Activated naive CD4-positive, alpha-beta T cell treated with anti-CD3 and anti-CD28 coated beads, Interleukin-2, amount 50 U/mL, for 16 hours (primary cell): ENCODE results near the gene LIMS1.
"Not testable (repeated sequence)": the region's sequence is repeated elsewhere in the genome, so short reads cannot be mapped to it uniquely, and the experiment has no call there.

Source experiments
- DNase-seq: peaks from one replicate; pipeline ENCODE4 v3.0.0-alpha.2; 2020

LIMS1 gene

GRCh38 chr2:108588070-108588668, 53.9 kb downstream of the LIMS1 start:
- no peak for DNase-seq

DNA sequence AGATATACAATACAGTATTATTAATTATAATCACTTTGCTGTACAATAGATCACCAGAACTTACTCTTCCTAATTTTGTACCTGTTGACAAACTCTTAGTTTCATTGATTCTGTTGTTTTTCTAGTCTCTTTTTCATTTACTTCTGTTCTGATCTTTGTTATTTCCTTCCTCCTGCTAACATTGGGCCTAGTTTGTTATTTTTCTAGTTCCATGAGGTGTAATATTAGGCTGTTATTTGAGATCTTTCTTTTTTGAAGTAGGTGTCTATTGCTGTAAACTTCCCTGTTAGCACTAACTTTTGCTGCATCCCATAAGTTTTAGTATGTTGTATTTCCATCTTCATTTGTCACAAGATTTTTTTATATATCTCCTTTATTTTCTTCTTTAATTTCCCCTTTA, 55.1 kb downstream of the LIMS1 start:
- no peak for DNase-seq

DNA sequence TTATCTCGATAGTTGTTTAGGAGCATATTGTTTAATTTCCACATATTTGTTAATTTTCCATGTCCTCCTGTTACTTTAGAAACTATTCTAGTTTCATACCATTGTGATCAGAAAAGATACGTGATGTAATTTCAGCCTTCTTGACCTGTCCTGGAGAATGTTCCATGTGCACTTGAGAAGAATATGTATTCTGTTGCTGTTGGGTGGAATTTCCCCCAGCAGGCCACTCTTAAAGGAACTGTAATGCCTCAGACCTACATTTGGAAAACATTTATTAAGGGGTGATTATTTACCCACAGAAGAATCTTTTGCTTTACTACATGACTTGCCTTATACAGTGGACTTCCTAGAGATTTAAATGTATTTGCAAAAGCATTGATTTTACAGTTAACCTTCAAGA, 55.5 kb downstream of the LIMS1 start:
- DNase-seq, result no peak

DNA sequence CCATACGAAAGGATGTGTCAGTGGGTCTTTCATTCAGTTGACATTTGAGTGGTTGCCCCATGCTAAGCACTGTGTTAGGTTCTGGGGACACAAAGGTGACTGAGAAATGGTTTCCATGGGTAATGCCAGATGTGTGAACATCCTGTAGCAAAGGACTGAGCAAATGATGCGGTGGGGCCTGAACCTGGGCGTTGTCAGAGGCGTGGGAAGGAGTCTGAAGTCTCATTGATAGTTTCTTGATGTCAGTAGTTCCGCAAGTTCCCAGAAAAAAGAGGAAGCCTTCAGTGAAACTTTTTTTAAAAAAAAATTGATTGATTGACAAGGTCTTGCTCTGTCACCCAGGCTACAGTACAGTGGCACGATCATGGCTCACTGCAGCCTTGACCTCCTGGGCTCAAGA, 56.9 kb downstream of the LIMS1 start:
- no peak for DNase-seq

DNA sequence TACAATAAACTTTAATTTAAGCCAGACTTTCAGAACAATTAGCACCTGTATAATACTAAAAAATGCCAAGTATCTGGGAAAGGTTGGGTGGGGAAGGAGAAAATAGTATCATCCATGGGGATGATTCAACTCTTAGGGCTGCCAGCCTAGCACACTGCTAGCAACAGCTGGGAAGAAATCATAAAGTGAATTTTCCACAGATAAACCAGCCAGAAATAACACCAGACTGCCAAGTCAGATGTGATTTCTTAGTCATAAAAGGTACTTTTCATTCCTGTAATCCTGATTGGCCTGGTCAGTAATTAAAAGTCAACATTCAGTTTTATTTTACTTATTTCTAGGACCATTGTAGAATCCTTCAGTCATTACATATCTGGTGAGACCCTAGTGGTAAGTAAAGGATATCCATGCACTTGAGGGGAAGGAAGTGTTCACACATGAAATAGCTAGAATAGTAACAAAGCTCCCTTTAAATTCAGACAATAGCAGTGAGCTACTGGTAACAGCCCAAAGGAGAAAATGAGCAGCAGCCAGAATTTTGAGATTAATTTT, 59.4 kb downstream of the LIMS1 start:
- DNase-seq, result no peak

GRCh38 chr2:108594132-108594981, 60.1 kb downstream of the LIMS1 start:
- DNase-seq, result no peak

DNA sequence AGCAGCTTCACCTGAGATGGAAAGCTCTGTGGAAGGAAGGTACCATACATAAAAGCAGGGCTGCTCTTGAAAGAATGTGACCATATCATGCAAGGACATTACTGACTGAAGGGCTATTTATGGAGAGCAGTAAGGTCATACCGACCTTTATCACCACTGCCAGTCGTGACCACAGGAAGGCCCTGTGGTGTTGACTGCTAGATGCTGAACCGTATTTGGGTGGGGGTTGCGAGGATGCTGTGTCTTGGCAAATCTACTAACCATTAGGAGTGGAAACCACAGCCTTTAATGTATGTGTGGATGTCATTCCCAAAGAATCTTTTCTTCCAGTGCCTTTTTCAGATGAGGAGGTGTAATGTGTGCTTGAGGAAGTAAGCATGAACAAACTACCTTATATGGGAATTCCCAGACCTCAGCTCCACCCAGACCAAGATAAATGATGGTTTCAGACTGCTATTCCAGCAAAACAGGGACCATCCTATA, 60.8 kb downstream of the LIMS1 start:
- no peak for DNase-seq

DNA sequence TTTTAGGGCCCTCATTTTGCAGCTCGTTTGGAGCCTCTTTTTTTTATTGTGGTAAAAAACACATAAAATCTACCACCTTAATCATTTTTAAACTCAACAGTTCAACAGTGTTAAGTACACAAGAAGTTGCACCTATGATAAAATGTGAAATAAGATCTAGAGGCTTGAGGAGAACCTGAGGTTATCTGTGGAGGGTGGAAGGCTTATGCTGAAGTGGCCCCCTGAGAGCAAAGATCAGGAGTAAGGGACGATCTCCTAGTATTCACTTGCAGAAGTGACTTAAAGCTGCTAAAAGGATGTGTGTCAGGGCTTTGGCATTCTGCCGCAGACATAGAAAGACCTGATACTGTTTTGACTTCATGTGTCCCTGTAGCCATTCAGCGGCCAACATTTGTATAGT, 61.5 kb downstream of the LIMS1 start:
- not testable (repeated sequence) for DNase-seq

DNA sequence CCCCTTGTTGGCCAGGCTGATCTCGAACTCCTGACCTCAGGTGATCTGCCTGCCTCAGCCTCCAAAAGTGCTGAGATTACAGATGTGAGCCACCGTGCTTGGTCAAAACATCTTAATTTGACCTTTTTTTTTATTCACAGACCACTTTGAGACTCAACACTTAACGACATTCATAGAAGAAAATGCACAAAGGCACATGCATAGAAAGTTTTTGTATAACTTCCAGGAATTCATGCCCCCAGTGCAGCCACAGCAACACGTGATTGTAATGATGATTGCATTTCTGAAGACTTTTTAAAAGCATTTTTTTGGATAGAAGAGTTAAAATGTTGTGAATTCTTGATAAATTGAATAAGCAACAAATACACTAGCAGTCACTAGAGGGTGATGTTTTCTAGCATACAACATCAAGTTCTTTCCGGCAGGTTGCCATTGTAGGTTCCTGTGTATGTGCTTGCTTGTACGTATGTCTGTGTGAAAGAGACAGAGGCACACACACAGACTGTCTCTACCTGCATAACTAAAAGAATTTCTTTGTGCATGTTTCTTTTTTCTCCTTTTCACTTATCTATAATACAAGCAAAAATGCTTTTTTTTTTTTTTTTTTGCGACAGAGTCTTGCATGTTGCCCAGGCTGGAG, 63.0 kb downstream of the LIMS1 start:
- not testable (repeated sequence) for DNase-seq

- DNase-seq, result not testable (repeated sequence)
Observed at GRCh38 chr2:108601199-108601598, 66.9 kb downstream of the LIMS1 start.

GRCh38 chr2:108602422-108602821, 68.2 kb downstream of the LIMS1 start:
- no peak for DNase-seq

DNA sequence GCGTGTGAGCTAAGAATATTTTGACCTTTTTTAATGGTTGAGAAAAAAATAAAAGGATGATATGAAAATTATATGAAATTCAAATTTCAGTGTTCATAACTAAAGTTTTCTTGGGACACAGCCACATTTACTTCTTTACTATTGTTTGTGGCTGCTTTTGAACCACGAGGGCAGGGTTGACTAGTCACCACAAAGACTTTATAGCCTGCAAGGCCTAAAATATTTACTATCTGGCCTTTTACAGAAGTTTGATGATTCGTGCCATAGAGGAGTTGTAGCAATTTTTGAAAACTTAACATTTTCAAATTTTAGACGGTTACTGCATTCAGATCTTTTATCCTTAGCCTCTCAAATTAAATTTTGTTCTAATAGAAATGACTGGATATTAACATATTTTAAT, 69.9 kb downstream of the LIMS1 start:
- DNase-seq, result no peak

GRCh38 chr2:108605947-108606346, 71.7 kb downstream of the LIMS1 start:
- no peak for DNase-seq

GRCh38 chr2:108607706-108608301, 73.5 kb downstream of the LIMS1 start:
- DNase-seq, result peak; percentile 44

DNA sequence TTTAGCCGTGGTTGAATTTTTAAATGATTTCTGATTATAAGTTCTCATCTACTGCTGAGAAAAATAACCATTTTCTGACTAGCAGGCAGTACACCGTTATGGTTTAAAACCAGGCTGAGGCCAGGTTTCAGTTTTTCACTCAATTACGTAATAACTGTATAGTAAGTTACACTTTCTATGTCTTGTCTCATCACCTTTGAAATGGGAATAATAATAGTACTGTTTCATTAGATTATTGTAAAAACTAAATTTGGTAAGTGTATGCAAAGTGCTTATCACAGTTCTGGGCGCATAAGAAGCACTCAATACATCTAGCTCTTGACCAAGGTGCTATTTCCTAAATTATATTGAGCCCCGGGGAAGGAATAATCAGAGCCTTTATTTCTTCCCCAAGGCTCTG, 76.8 kb downstream of the LIMS1 start:
- no peak for DNase-seq

DNA sequence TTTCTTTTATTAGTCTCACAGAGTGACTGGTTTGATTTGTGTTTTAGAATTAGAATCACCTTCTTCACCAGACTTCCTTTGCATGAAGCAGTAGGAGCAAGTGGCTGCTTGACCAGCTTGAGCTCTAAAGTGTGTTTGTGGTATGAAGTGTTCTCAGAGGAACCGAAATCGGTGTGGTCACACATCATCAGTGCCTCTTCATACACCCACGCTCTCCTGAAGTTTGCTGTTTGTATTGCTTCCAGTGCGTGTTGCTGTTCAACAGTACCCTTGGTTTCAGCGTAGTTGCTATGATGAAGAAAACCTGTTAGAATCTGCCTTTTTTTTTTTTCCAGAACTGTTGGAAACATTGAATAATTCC, 77.9 kb downstream of the LIMS1 start:
- DNase-seq, result no peak

DNA sequence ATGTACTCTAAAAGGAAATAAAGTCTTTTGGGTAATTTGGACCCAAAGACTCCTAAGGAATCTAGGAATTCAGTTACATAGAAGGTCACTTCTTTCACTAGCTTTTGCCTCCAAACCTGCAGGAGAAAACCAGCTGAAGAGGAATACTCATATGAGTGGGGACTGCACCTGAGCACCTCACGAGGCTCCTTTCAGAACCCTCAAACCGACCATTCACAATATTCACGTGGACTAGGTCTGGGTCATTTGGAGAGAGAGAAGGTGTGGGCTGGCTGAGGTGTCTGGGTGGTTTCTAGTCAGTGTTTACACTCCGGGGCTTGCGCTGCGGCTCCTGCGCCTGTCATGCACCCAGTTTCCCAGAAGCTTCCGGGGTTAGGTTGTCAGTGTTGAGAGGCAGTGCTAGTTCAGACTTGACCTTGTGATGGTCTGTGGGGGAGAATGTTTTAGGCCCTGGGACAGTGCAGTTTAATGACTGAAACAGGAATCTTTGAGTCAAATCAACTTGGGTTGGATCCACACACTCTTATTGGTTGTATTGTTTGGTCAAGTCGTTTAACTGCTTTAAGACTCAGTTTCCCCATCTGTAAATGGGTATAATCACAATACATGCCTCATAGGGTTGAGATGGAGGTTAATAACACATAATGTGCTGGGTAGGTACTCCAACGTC, 78.4 kb downstream of the LIMS1 start:
- no peak for DNase-seq

GRCh38 chr2:108613261-108614042, 79.2 kb downstream of the LIMS1 start:
- DNase-seq, result no peak

GRCh38 chr2:108614043-108614545, 79.8 kb downstream of the LIMS1 start:
- no peak for DNase-seq

DNA sequence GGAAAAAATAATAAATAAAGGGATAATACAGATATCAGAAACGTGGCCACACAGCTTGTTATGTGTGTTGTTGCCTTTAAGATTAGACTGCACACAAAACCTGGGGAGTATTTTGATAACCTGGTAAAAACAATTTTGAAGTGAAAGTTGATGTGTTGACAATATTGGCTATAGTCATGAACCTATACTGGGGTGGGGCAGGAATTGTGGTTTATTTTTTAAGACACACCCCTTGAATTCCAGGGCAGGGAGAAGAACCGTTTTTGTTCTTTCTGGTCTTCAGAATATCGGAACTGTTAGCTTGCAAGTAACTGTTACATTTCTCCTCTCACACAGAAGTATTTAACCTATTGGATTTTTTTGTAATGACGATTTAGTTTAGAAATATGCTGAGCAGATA, 80.4 kb downstream of the LIMS1 start:
- no peak for DNase-seq

- DNase-seq, result no peak
Observed at GRCh38 chr2:108615480-108616090, 81.3 kb downstream of the LIMS1 start.
